LNCAP (cell line): Measurements from ENCODE around the gene SULT4A1.

ENCODE experiments used
- TF ChIP-seq, protein P1 (sequence below): fragments of 450-650 bp; IDR thresholded peaks from 2 replicates; pipeline ENCODE4 v1.5.1; 2017; ENCODE audit warnings: mild to moderate bottlenecking

The SULT4A1 gene

GRCh38 chr22:43820651-43821305 lies 41.5 kb downstream of the SULT4A1 start:
- TF ChIP-seq, protein P1, sequence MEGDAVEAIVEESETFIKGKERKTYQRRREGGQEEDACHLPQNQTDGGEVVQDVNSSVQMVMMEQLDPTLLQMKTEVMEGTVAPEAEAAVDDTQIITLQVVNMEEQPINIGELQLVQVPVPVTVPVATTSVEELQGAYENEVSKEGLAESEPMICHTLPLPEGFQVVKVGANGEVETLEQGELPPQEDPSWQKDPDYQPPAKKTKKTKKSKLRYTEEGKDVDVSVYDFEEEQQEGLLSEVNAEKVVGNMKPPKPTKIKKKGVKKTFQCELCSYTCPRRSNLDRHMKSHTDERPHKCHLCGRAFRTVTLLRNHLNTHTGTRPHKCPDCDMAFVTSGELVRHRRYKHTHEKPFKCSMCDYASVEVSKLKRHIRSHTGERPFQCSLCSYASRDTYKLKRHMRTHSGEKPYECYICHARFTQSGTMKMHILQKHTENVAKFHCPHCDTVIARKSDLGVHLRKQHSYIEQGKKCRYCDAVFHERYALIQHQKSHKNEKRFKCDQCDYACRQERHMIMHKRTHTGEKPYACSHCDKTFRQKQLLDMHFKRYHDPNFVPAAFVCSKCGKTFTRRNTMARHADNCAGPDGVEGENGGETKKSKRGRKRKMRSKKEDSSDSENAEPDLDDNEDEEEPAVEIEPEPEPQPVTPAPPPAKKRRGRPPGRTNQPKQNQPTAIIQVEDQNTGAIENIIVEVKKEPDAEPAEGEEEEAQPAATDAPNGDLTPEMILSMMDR = no peak

DNA sequence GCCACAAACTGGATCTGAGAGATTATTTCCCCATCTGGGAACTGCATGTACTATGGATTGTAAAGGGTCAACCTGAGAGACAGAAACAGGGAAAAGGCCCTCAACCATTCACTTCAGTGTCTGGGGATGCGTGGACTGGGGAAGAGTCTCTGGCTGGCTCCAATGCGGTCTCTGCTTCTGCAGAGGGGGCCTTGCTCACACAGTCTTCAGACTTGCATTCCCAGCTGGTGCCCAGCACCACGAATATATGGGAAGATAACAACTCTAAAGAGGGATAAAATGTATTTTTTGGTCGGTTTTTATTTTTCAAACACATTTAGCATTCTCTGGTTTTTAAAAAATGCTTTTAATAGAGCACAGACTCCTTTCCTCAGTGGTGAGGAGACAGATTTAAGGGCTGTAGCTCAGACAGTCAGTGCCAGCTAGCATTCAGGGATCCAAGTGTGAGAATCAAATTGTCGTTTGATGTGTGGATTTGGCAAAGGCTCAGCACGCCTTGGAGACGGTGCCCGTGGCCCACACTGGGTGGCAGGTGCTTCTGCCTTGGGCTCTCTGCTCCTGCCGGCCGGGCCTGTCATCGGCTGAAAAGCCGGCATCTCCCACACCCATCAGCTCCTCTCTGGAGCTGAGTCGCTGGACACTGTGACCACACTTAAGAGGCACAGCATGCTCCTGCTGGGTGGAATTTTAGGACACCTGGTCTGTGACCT lies 42.2 kb downstream of the SULT4A1 start:
- TF ChIP-seq, protein P1 = no peak

- TF ChIP-seq, protein P1 = no peak
These were observed 42.8 kb downstream of the SULT4A1 start for GRCh38 chr22:43819421-43819921.

GRCh38 chr22:43818981-43819380 lies 43.3 kb downstream of the SULT4A1 start:
- TF ChIP-seq, protein P1 = no peak

- TF ChIP-seq, protein P1 = no peak
These were observed 44.9 kb downstream of the SULT4A1 start for GRCh38 chr22:43817402-43817801.

GRCh38 chr22:43814264-43814663 lies 48.0 kb downstream of the SULT4A1 start:
- TF ChIP-seq, protein P1 = no peak

DNA sequence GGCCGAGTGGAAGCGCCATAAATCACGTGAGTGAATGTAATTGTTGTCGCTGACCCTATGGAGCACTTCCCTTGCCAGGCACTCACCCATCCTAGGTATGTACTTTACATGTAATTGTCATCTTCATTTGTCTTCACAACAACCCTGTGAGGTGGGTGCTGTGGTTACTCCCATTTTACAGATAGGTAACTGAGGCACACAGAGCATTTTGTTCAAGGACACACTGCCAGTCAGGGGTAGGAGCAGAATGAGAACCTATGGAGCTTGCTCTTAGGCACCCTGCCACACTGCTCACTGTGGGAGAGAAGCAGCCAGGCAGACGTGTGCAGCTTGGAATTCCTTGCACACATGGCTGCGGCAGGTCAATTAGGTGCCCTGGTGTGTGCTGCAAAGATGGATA lies 49.4 kb downstream of the SULT4A1 start:
- TF ChIP-seq, protein P1 = no peak
